Esophagus squamous epithelium (tissue), 4 donors: ENCODE results near the gene IL17RD.

Experiments
- CTCF ChIP-seq, 6 experiments: fragments of 450-650 bp in 4 of 6; fragments of 200-600 bp in 2 of 6; sonication (generic) in 2 of 6; IDR thresholded peaks; one replicate each; pipeline ENCODE4 v1.5.1; 2016 to 2019; ENCODE audit warnings: antibody characterized with exemption in 6 of 6, mild to moderate bottlenecking in 4 of 6, moderate library complexity in 4 of 6
- POLR2A ChIP-seq, 4 donors: fragments of 450-650 bp; IDR thresholded peaks; one replicate each; pipeline ENCODE4 v1.6.1; 2017; ENCODE audit warnings: antibody characterized with exemption in 4 of 4, mild to moderate bottlenecking in 4 of 4, moderate library complexity in 3 of 4

GRCh38 chr3:57184526-57184925, 19.4 kb upstream of the IL17RD start:
- no peak for TF ChIP-seq CTCF (IDR thresholded peaks at IDR 0.05)
- no peak for TF ChIP-seq POLR2A (IDR thresholded peaks at IDR 0.05)
